Neural cell (in vitro differentiated cells): ENCODE measurements around the gene ST6GALNAC5. TPM values are rescaled to one million over a fixed set of nuclear protein-coding genes. Genes with fewer than 3 reads are reported as not detected.

Experiments
- H2AFZ ChIP-seq: fragments of 200-600, 300-800 bp; sonication (generic), shearing (Covaris generic); 2 replicates; pipeline ENCODE4 v1.6.0; 2014; ENCODE audit warnings: low read depth, mild to moderate bottlenecking, antibody characterized with exemption, low read length, moderate library complexity
- H3F3A ChIP-seq: fragments of 200-600 bp; shearing (Covaris generic); 2 replicates; pipeline ENCODE4 v1.6.1; 2016; ENCODE audit warnings: mild to moderate bottlenecking, moderate library complexity, mixed read lengths, antibody characterized with exemption, low read length; ENCODE audit not compliant: insufficient read depth, poor library complexity, severe bottlenecking
- H3K27ac ChIP-seq: fragments of 200-600, 300-800 bp; sonication (generic), shearing (Covaris generic); 2 replicates; pipeline ENCODE4 v1.5.1; 2014; ENCODE audit warnings: mild to moderate bottlenecking, low read length, moderate library complexity
- H3K27me3 ChIP-seq: fragments of 300-800, 200-600 bp; sonication (generic), shearing (Covaris generic); 2 replicates; pipeline ENCODE4 v1.6.0; 2014; ENCODE audit warnings: mild to moderate bottlenecking, low read depth, low read length, moderate library complexity; ENCODE audit not compliant: insufficient read depth
- H3K36me3 ChIP-seq: fragments of 300-800, 200-600 bp; sonication (generic), shearing (Covaris generic); 2 replicates; pipeline ENCODE4 v1.5.1; 2014; ENCODE audit warnings: mild to moderate bottlenecking, antibody characterized with exemption, low read length, moderate library complexity; ENCODE audit not compliant: insufficient read depth
- H3K4me2 ChIP-seq: fragments of 300-800, 200-600 bp; sonication (generic), shearing (Covaris generic); 2 replicates; pipeline ENCODE4 v1.6.0; 2014; ENCODE audit warnings: mild to moderate bottlenecking, low read length
- H3K4me3 ChIP-seq: fragments of 300-800, 200-600 bp; sonication (generic), shearing (Covaris generic); 2 replicates; pipeline ENCODE4 v1.5.1; 2014; ENCODE audit warnings: mild to moderate bottlenecking, low read length, moderate library complexity
- H3K79me2 ChIP-seq: fragments of 200-600 bp; shearing (Covaris generic); replicated peaks from 2 replicates; pipeline ENCODE4 v1.6.0; 2014; ENCODE audit warnings: mild to moderate bottlenecking, low read length, moderate library complexity; ENCODE audit not compliant: insufficient read depth
- H3K9ac ChIP-seq: fragments of 300-800, 200-600 bp; sonication (generic), shearing (Covaris generic); 2 replicates; pipeline ENCODE4 v1.6.1; 2016; ENCODE audit warnings: mild to moderate bottlenecking, low read length, mixed read lengths
- H3K9me2 ChIP-seq: fragments of 200-600 bp; shearing (Covaris generic); 2 replicates; pipeline ENCODE4 v1.6.1; 2016; ENCODE audit warnings: mild to moderate bottlenecking, low read length, mixed read lengths; ENCODE audit not compliant: insufficient read depth
- H3K9me3 ChIP-seq: fragments of 200-600, 300-800 bp; sonication (generic), shearing (Covaris generic); 2 replicates; pipeline ENCODE4 v1.6.1; 2016; ENCODE audit warnings: mild to moderate bottlenecking, mixed run types, low read length, moderate library complexity, mixed read lengths
- H4K20me1 ChIP-seq: fragments of 200-600 bp; shearing (Covaris generic); 2 replicates; pipeline ENCODE4 v1.6.1; 2016; ENCODE audit warnings: mild to moderate bottlenecking, mixed run types; ENCODE audit not compliant: insufficient read depth
- EP300 ChIP-seq: fragments of 450-650 bp; conservative IDR thresholded peaks from 2 replicates; pipeline ENCODE4 v1.6.1; 2014; ENCODE audit warnings: antibody characterized with exemption, mild to moderate bottlenecking, moderate library complexity; ENCODE audit not compliant: poor library complexity, severe bottlenecking
- EZH2 ChIP-seq: fragments of 200-600, 300-800 bp; shearing (Covaris generic), sonication (generic); IDR thresholded peaks from 2 replicates; pipeline ENCODE4 v1.6.1; 2014; ENCODE audit warnings: antibody characterized with exemption, low read length, borderline replicate concordance, mild to moderate bottlenecking; ENCODE audit not compliant: insufficient read depth, poor library complexity, severe bottlenecking
- MXI1 ChIP-seq: fragments of 450-650 bp; conservative IDR thresholded peaks from 2 replicates; pipeline ENCODE4 v1.6.1; 2014; ENCODE audit warnings: antibody characterized with exemption, mild to moderate bottlenecking; ENCODE audit not compliant: poor library complexity, severe bottlenecking
- POLR2AphosphoS5 ChIP-seq: IDR thresholded peaks from 2 replicates; pipeline ENCODE4 v1.6.1; 2012
- RAD21 ChIP-seq: fragments of 450-650 bp; conservative IDR thresholded peaks from 2 replicates; pipeline ENCODE4 v1.6.1; 2014; ENCODE audit warnings: antibody characterized with exemption, mild to moderate bottlenecking, moderate library complexity
- SMC3 ChIP-seq: fragments of 450-650 bp; conservative IDR thresholded peaks from 2 replicates; pipeline ENCODE4 v1.6.1; 2014; ENCODE audit warnings: antibody characterized with exemption, mild to moderate bottlenecking, moderate library complexity; ENCODE audit not compliant: poor library complexity
- TAF1 ChIP-seq: IDR thresholded peaks from 2 replicates; pipeline ENCODE4 v1.6.1; 2012; ENCODE audit warnings: low read depth
- polyA plus RNA-seq: library from polyadenylated mRNA; depleted of rRNA; stranded (reverse); fragments of >200 nt; gene quantifications from 2 replicates; pipeline ENCODE4 v1.2.3, GENCODE V29; 2014
- TF ChIP-seq, protein P1 (sequence below): fragments of 450-650 bp; IDR thresholded peaks from 2 replicates; pipeline ENCODE4 v1.5.1; 2014; ENCODE audit warnings: antibody characterized with exemption, mild to moderate bottlenecking, moderate library complexity; ENCODE audit not compliant: poor library complexity, severe bottlenecking
- TF ChIP-seq, protein P2 (sequence below): IDR thresholded peaks from 2 replicates; pipeline ENCODE4 v1.6.1; 2012; ENCODE audit warnings: borderline replicate concordance

The ST6GALNAC5 gene
- polyA plus RNA-seq, 1 donor from 2014 or later = 57.3 TPM

DNA sequence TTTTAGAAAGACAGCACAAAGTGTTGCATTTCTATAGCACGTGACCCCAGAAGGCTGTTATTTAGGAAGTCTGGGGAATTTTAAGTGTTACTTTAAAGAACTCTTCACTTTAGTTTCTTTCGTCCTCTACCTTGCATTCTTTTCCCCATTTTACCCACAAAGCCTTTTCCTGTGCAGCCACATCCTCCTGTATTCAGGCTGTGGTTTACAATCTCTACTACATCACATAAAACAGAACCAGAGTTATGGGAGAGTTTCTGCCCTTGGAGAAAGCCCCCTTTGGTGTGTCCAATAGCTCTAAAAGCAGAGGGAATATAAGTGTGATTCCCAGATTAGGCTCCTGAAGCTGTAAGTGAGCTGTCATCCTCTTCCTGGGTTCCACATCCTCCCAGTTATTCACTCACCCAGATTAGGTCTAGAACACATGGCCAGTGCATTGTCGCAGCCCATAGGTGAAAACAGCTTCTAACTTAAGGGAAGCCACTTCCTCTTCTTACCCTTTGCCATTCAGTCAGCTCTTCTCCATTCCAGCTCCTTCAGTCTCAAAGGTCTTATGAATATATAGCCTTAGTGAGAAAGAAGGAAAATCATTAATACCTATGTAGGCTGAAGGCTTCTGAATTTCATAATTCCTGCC is 180.8 kb downstream of the ST6GALNAC5 start:
- Histone ChIP-seq H3F3A (no peaks in the 10 kb centered on the region), H2AFZ (no peak overlapping the region), H3K9ac (no peak overlapping the region), H3K4me3 (no peak overlapping the region), H3K27me3 (no peaks in the 10 kb centered on the region), H3K79me2 (no peaks in the 10 kb centered on the region), H3K4me2 (no peak overlapping the region), H3K27ac (no peak overlapping the region), H3K9me3 (no peaks in the 10 kb centered on the region), H4K20me1 (no peaks in the 10 kb centered on the region), H3K36me3 (no peaks in the 10 kb centered on the region), H3K9me2 (no peaks in the 10 kb centered on the region)
- TF ChIP-seq, protein P1, sequence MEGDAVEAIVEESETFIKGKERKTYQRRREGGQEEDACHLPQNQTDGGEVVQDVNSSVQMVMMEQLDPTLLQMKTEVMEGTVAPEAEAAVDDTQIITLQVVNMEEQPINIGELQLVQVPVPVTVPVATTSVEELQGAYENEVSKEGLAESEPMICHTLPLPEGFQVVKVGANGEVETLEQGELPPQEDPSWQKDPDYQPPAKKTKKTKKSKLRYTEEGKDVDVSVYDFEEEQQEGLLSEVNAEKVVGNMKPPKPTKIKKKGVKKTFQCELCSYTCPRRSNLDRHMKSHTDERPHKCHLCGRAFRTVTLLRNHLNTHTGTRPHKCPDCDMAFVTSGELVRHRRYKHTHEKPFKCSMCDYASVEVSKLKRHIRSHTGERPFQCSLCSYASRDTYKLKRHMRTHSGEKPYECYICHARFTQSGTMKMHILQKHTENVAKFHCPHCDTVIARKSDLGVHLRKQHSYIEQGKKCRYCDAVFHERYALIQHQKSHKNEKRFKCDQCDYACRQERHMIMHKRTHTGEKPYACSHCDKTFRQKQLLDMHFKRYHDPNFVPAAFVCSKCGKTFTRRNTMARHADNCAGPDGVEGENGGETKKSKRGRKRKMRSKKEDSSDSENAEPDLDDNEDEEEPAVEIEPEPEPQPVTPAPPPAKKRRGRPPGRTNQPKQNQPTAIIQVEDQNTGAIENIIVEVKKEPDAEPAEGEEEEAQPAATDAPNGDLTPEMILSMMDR = no peak
- no peak for TF ChIP-seq POLR2AphosphoS5
- TF ChIP-seq RAD21 = no peak
- no peak for TF ChIP-seq MXI1
- TF ChIP-seq, protein P2, sequence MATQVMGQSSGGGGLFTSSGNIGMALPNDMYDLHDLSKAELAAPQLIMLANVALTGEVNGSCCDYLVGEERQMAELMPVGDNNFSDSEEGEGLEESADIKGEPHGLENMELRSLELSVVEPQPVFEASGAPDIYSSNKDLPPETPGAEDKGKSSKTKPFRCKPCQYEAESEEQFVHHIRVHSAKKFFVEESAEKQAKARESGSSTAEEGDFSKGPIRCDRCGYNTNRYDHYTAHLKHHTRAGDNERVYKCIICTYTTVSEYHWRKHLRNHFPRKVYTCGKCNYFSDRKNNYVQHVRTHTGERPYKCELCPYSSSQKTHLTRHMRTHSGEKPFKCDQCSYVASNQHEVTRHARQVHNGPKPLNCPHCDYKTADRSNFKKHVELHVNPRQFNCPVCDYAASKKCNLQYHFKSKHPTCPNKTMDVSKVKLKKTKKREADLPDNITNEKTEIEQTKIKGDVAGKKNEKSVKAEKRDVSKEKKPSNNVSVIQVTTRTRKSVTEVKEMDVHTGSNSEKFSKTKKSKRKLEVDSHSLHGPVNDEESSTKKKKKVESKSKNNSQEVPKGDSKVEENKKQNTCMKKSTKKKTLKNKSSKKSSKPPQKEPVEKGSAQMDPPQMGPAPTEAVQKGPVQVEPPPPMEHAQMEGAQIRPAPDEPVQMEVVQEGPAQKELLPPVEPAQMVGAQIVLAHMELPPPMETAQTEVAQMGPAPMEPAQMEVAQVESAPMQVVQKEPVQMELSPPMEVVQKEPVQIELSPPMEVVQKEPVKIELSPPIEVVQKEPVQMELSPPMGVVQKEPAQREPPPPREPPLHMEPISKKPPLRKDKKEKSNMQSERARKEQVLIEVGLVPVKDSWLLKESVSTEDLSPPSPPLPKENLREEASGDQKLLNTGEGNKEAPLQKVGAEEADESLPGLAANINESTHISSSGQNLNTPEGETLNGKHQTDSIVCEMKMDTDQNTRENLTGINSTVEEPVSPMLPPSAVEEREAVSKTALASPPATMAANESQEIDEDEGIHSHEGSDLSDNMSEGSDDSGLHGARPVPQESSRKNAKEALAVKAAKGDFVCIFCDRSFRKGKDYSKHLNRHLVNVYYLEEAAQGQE = no peak
- no peak for TF ChIP-seq SMC3
- TF ChIP-seq TAF1 = no peak
- no peak for TF ChIP-seq EP300
- no peak for TF ChIP-seq EZH2

DNA sequence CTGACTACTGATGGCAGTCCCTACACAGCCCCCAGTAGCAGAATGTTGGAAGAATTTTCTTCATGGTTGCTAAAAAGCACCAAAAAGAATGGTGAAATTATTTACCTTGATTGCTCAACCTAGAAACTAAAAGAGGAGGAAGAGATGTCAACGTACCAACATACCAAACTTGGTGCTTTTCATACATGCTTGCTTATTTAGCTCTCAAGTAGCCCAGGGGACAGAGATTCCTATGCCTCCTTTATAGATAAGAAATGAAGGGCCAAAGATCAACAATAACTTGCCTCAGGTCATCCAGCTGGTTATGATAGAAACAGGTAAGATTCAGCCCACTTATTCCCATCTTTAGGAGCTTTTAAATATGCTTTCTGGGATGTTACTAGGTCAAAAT is 181.3 kb downstream of the ST6GALNAC5 start:
- H2AFZ ChIP-seq = no peak overlapping the region
- no peaks in the 10 kb centered on the region for H3K9me3 ChIP-seq
- no peak overlapping the region for H3K4me3 ChIP-seq
- H3K27ac ChIP-seq = no peak overlapping the region
- no peaks in the 10 kb centered on the region for H4K20me1 ChIP-seq
- H3K79me2 ChIP-seq = no peaks in the 10 kb centered on the region
- H3K9ac ChIP-seq = no peak overlapping the region
- no peaks in the 10 kb centered on the region for H3K9me2 ChIP-seq
- TF ChIP-seq EP300 (no peak), SMC3 (no peak), TAF1 (no peak), MXI1 (no peak), EZH2 (no peak), POLR2AphosphoS5 (no peak), RAD21 (no peak)
- TF ChIP-seq, protein P1 = no peak
- TF ChIP-seq, protein P2 = no peak
- H3K27me3 ChIP-seq = no peaks in the 10 kb centered on the region
- H3K36me3 ChIP-seq = no peaks in the 10 kb centered on the region
- no peaks in the 10 kb centered on the region for H3F3A ChIP-seq
- H3K4me2 ChIP-seq = no peak overlapping the region
